DLD1 (cell line): ENCODE measurements around the gene FOXO3B.
"Not testable (repeated sequence)": the region's sequence is repeated elsewhere in the genome, so short reads cannot be mapped to it uniquely, and the experiment has no call there.

ENCODE experiments used
- in situ Hi-C: cut with HindIII; loops from 2 replicates; pipeline ENCODE4 v1.10.0; 2017; ENCODE audit warnings: low sequenced_read_pairs

Gene FOXO3B

DNA sequence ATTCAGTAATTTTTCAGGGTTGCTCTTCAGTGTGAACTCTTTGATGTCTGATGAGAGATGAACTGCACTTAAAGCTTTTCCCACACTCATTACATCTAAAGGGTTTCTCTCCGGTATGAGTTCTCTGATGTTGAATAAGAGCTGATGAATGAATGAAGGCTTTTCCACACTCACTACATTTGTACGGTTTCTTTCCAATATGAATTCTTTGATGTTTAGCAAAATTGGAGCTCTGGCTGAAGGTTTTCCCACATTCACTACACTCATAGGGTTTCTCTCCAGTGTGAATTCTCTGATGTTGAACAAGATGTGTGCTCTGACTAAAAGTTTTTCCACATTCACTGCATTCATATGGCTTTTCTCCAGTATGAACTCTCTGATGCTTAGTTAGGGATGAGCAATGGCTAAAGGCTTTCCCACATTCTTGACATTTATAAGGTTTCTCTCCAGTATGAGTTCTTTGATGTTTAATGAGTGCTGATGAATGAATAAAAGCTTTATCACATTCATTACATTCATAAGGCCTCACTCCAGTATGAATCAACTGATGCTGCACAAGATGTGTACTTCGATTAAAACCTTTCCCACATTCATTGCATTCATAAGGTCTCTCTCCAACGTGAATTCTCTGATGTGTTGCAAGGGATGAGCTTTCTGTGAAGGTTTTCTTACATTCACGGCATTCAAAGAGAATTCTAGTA, 20.0 kb downstream of the FOXO3B start:
- in situ Hi-C loops: not testable (repeated sequence)

DNA sequence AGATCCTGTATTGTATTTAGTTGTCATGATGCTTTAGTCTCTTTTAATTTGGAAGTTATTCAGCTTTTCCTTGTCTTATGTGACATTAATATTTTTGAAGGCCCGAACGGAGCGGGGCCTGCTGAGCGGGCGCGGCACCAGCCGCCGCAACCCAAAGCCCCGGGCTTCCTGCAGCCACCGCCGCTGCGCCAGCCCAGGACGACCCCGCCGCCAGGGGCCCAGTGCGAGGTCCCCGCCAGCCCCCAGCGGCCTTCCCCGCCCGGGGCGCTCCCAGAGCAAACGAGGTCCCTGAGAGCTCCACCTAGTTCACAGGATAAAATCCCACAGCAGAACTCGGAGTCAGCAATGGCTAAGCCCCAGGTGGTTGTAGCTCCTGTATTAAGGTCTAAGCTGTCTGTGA, 32.0 kb downstream of the FOXO3B start:
- in situ Hi-C loops: not testable (repeated sequence)

DNA sequence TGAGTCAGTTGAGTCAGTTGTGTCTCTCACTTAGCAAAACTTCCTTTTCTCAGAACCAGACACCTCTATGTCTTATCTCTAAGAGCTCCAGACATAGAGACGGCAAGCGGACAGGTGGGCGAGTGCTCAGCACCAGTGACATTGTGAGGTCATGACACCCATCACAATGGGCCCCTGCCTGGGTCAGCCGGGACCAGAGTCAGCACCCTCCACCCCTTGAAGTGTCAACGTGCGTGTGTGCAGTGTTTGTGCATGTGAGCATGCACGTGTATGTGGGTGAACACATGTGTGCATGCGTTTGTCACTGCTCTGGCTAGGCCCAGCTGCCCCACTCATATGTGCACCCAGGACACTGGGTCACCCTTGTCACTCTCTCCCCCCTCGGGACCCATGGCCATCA, 37.8 kb downstream of the FOXO3B start, which contains the start of gene TBC1D28:
Gene TBC1D28 (minus strand): TSS at position 101 of the 400 bp plus-strand sequence. CDS start 3,039 bp downstream, outside the sequence.
- in situ Hi-C loops: not testable (repeated sequence)

DNA sequence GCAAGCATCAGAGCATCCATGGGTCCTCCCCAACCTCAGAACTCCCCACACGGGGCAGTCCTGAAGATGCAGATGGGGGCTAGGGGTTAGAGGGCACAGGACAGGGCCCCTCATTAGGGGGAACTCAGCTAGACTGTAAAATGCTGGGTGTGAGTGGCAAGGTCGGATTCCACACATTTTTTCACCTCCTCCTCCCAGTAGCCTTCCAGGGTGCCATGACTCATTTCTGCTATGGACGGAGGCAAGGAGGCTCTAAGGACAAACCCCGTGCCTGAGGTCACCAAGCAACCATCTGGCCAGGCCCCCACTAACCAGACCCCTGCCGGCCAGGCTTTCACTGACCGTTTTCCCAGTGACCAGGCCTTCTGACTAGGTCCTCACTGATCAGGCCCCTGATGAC, 39.0 kb downstream of the FOXO3B start:
- in situ Hi-C loops: not testable (repeated sequence)

DNA sequence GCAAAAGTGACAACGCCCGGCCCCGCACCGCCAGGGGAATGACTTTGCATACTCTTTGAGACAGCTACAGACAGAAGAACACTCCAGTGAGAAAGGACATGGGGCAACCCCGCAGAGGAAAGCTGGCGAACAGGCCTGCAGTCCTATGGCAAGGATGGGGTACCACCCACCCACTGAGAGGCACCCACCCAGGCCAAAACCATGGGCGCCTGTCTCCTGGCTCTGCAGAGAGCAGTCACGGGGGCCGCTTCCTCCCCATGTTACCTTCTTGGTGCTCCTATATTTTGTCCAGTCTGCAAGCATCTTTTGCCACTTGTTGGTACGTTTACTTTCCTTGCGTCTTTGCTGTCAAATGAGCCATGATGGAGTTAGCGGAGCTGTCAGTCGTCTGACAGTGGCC, 43.8 kb downstream of the FOXO3B start:
- in situ Hi-C loops: not testable (repeated sequence)

DNA sequence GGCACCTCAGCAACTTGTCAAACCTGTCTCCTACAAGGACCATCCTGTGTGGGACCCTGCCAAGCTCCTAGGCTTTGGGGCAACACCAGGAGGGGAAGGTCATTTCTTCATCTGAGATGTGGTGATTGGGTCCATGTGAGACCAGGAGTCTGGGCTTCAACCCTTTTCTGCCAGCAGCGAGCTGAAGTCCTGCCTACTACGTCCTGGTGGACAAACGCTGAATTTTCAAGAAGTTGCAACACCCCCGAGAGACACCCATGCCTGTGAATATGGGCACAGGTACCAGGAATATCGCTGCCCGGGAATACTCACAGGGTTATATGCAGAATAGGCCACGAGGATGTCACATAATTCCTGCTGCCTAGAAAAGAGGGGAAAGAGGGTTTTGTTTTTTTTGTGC, 45.9 kb downstream of the FOXO3B start:
- in situ Hi-C loops: not testable (repeated sequence)

DNA sequence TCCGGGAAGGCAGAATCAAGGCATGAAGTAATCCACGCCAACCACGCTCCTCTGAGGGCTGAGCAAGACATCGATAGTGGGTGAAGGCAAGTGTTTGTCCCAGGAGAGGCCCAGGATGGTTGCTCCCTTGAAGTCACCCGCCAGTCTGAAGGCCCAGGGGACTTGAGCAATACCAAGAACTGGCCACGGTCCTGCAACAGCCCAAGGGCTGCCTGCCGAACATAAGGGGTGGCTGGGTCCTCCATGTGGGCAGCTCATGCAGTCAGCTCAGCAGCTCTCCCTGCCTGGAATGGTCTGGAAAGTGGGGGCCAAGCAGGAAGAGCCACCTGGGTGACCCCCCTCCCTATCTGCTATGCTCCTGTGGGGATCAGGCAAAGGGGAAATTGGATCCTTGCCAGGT, 46.3 kb downstream of the FOXO3B start:
- in situ Hi-C loops: not testable (repeated sequence)

DNA sequence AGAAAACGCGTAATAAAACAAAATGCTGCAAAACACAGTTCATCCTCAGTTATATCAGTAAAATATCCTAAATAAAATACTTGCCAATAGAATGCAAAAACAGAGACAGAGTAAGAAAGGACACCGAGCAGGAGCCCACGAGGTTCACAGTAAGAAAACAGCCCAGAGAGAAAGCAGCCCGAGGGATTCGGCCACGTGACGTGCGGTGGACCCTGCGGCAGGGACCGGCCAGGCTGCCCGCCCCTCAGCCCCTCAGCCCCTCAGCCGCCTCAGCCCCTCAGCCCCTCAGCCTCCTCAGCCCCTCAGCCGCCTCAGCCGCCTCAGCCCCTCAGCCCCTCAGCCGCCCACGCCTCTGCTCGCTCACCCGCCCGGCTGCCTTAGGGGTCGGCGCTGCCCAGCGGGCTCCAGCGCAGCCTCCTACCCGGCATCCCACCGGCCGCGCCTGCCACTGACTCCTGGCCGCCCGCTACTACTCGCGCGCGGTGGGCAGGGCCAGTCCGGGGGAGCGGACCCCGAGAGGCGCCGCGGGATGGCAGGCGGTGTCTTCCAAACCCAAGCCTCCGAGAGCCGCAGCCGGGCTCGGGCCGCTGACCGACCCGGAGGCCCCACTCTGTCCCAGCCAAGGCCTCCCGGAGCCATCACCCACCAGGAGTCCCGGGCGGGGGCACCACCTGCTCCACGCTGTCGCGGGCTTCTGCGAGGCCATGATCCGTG, 47.4 kb downstream of the FOXO3B start:
- in situ Hi-C loops: not testable (repeated sequence)
